GM12878 (cell line): Measurements from ENCODE around the gene CDK3. TPM values are rescaled to one million over a fixed set of nuclear protein-coding genes. Genes with fewer than 3 reads are reported as not detected.

ENCODE experiments used
- ATAC-seq: fragments of 200-7000 bp; cut with Tn5 transposase; 3 replicates; pipeline ENCODE4 v1.9.1; 2020; ENCODE audit warnings: mild to moderate bottlenecking, moderate library complexity
- BruUV-seq: library from RNA; stranded (reverse); fragments of 400-500 nt; replicated peaks from 2 replicates; lab custom pipeline; 2021; lab: Mats Ljungman, UMichigan
- CTCF ChIA-PET: fragments of 300-600 bp; sonication (Branson Sonifier 250); formaldehyde crosslinking; extraction: SDS; loops from one replicate; lab custom pipeline; 2021; ENCODE audit warnings: inconsistent platforms; lab: Yijun Ruan, JAX
- POLR2A ChIA-PET: fragments of 350-600 bp; formaldehyde crosslinking; extraction: SDS; loops from one replicate; lab custom pipeline; 2021; ENCODE audit warnings: inconsistent platforms; lab: Charles Lee
- RAD21 ChIA-PET: fragments of 300-600 bp; sonication (Branson Sonifier 250); formaldehyde crosslinking; loops from one replicate; lab custom pipeline; 2023; ENCODE audit warnings: antibody characterized with exemption; ENCODE audit not compliant: unreplicated experiment; lab: Charles Lee
- SMC1A ChIA-PET: fragments of 300-600 bp; sonication (Branson Sonifier 250); formaldehyde crosslinking; loops from one replicate; lab custom pipeline; 2023; ENCODE audit not compliant: unreplicated experiment, uncharacterized antibody; lab: Charles Lee
- DNase-seq: peaks from one replicate; pipeline ENCODE4 v3.0.0-alpha.2; 2011; ENCODE audit warnings: low read depth, low spot score
- FAIRE-seq: peaks from 3 replicates; lab custom pipeline; 2011; peaks lifted over from hg19 to GRCh38; lab: Jason Lieb, UNC
- H2AFZ ChIP-seq: 2 replicates; pipeline ENCODE4 v1.6.0; 2011; ENCODE audit warnings: low read depth, low read length, control low read depth; ENCODE audit not compliant: control insufficient read depth
- H3K27ac ChIP-seq: 2 replicates; pipeline ENCODE4 v1.5.1; 2011; ENCODE audit warnings: control low read depth; ENCODE audit not compliant: control insufficient read depth, insufficient read depth
- H3K27me3 ChIP-seq, 2 experiments: replicated peaks in 1 of 2; 2 replicates each; pipeline versions ENCODE4 v1.6.0 to v1.6.1; 2011; ENCODE audit warnings: low read length in 1 of 2; ENCODE audit not compliant: control insufficient read depth in 2 of 2, insufficient read depth in 2 of 2
- H3K36me3 ChIP-seq, 2 experiments: 2 replicates each; pipeline ENCODE4 v1.5.1; 2011; ENCODE audit warnings: low read length in 1 of 2; ENCODE audit not compliant: control insufficient read depth in 2 of 2, insufficient read depth in 2 of 2
- H3K4me1 ChIP-seq: 2 replicates; pipeline ENCODE4 v1.6.1; 2011; ENCODE audit warnings: mild to moderate bottlenecking, low read length, moderate library complexity, mixed read lengths; ENCODE audit not compliant: control insufficient read depth, insufficient read depth
- H3K4me2 ChIP-seq: 2 replicates; pipeline ENCODE4 v1.6.0; 2011; ENCODE audit warnings: control low read depth; ENCODE audit not compliant: control insufficient read depth, insufficient read depth
- H3K4me3 ChIP-seq: fragments of 200-600 bp; sonication (generic); 2 replicates; pipeline ENCODE4 v1.5.1; 2016
- H3K79me2 ChIP-seq: 2 replicates; pipeline ENCODE4 v1.6.0; 2011; ENCODE audit warnings: low read length; ENCODE audit not compliant: control insufficient read depth, insufficient read depth
- H3K9ac ChIP-seq: 2 replicates; pipeline ENCODE4 v1.8.0; 2011; ENCODE audit warnings: low read length, control low read depth, mixed read lengths; ENCODE audit not compliant: control insufficient read depth, insufficient read depth
- H3K9me3 ChIP-seq: replicated peaks from 3 replicates; pipeline ENCODE4 v1.5.1; 2011; ENCODE audit warnings: mild to moderate bottlenecking, low read length; ENCODE audit not compliant: control insufficient read depth, insufficient read depth
- H4K20me1 ChIP-seq: 2 replicates; pipeline ENCODE4 v1.6.0; 2011; ENCODE audit not compliant: control insufficient read depth, insufficient read depth
- BCL11A ChIP-seq: IDR thresholded peaks from 2 replicates; pipeline ENCODE4 v1.6.1; 2011; ENCODE audit warnings: low read depth, low read length
- EP300 ChIP-seq, 2 experiments: fragments of 150-350 bp in 1 of 2; IDR thresholded peaks; 2 replicates each; pipeline ENCODE4 v1.6.1; 2011 to 2012; ENCODE audit warnings: low read depth in 2 of 2, low read length in 2 of 2, borderline replicate concordance in 1 of 2, improper control_type of control experiment in 1 of 2, inconsistent platforms in 1 of 2; ENCODE audit not compliant: control insufficient read depth in 1 of 2
- MTA3 ChIP-seq: IDR thresholded peaks from 2 replicates; pipeline ENCODE4 v1.6.1; 2012; ENCODE audit warnings: low read length, inconsistent platforms, borderline replicate concordance
- NBN ChIP-seq: fragments of 450-650 bp; IDR thresholded peaks from 2 replicates; pipeline ENCODE4 v1.6.1; 2016
- SP1 ChIP-seq: IDR thresholded peaks from one replicate; pipeline ENCODE4 v1.6.1; 2011; ENCODE audit warnings: low read depth, low read length
- ZBED1 ChIP-seq: IDR thresholded peaks from 2 replicates; pipeline ENCODE4 v1.6.1; 2016; ENCODE audit warnings: borderline replicate concordance
- WGBS: methylation state at CpG from one replicate; pipeline ENCODE4 v1.1.6; 2016; ENCODE audit warnings: low lambda C conversion rate; ENCODE audit not compliant: insufficient replicate concordance, insufficient coverage; ENCODE audit errors: missing lambda C conversion rate; 5-methylcytosine and 5-hydroxymethylcytosine counted together
- in situ Hi-C: fragments of 300-500 bp; cut with MboI; formaldehyde crosslinking; loops from 9 replicates; pipeline ENCODE4 v1.14.3; 2018; ENCODE audit warnings: mixed read lengths
- intact Hi-C: fragments of 100-400 bp; cut with micrococcal nuclease; formaldehyde crosslinking; loops from one replicate; pipeline ENCODE4 v1.14.2; 2022; ENCODE audit not compliant: unreplicated experiment
- polyA plus RNA-seq, 11 experiments: library from polyadenylated mRNA; depleted of rRNA in 4 of 11; unstranded in 6 of 11; stranded (reverse) in 5 of 11; fragments of >200 nt; fragmentation: Nextera tagmentation in 4 of 11; fragmentation: Illumina TruSeq in 1 of 11; extraction: Ambion mirVana in 4 of 11; extraction: Trizol in 1 of 11; gene quantifications; 1 replicate in 1 of 11; 2 replicates in 10 of 11; pipeline versions ENCODE4 v1.2.1 to v1.2.3, GENCODE V29; 2011 to 2016; ENCODE audit warnings: inconsistent platforms in 2 of 11, missing spikeins in 2 of 11, low read depth in 1 of 11
- total RNA-seq, 4 experiments: library from RNA; depleted of rRNA in 3 of 4; stranded (reverse); fragments of >200 nt in 3 of 4; fragmentation: Illumina TruSeq in 1 of 4; extraction: Trizol in 1 of 4; gene quantifications; 2 replicates each; pipeline versions ENCODE4 v1.2.1 to v1.2.3, GENCODE V29; 2013 to 2021
- TF ChIP-seq, protein P1 (sequence below): fragments of 450-650 bp; IDR thresholded peaks from 2 replicates; pipeline ENCODE4 v1.6.1; 2014; ENCODE audit warnings: mild to moderate bottlenecking
- TF ChIP-seq, protein P2 (sequence below): fragments of 450-650 bp; conservative IDR thresholded peaks from 2 replicates; pipeline ENCODE4 v1.6.1; 2017; ENCODE audit warnings: mild to moderate bottlenecking, moderate library complexity
- TF ChIP-seq, protein P3 (sequence below): IDR thresholded peaks from 2 replicates; pipeline ENCODE4 v1.6.1; 2012; ENCODE audit warnings: improper control_type of control experiment, low read depth, low read length; ENCODE audit not compliant: insufficient replicate concordance
- TF ChIP-seq, protein P4 (sequence below): IDR thresholded peaks from 2 replicates; pipeline ENCODE4 v1.6.1; 2012; ENCODE audit warnings: low read depth, low read length, improper control_type of control experiment
- TF ChIP-seq, protein P5 (sequence below): fragments of 450-650 bp; IDR thresholded peaks from 2 replicates; pipeline ENCODE4 v1.6.1; 2016; ENCODE audit warnings: mild to moderate bottlenecking

Gene CDK3
- total and polyA plus RNA-seq, 10 of the 15 experiments (the other 5 are each of a cell fraction or from before 2014, with no cell fraction given), result 1.1 to 7.1 (median 4.2) TPM

DNA sequence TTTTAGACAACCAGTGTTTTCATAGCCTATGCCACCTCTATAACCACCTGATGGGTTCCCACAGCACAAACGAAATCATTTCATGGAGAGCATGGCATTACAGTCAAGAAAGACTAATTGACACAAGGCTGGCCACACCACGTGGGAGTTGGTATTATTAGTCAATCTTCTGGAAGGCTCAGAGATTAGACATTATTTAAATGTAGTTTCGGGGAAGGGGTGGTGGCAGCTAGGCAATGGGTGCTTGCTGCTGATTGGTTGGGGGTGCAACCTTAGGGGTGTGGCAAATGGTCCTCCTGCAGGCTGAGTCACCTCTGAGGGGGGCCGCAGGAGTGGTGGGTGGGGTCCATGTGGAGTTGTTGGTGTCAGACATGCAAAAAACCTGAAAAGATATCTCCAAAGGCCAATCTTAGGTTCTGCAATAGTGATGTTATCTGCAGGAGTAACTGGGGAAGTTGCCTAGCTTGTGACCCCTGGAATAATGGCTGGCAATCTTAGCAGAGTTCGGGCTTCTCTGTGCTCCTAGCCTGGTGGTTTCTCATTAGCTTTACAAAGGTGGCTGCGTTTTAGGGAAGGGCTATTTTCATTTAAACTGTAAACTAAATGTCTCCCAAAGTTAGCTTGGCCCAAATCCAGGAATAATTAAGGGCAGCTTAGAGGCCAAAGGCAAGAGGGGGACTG is 17.0 kb upstream of the CDK3 start:
- Histone ChIP-seq H3K9ac (no peak overlapping the region), H4K20me1 (no peaks in the 10 kb centered on the region), H3K27ac (no peak overlapping the region), H3K27me3 (no peaks in the 10 kb centered on the region), H3K36me3 (no peaks in the 10 kb centered on the region), H3K9me3 (no peaks in the 10 kb centered on the region), H3K4me1 (peaks cover 6% of the 10 kb centered on the region), H3K4me2 (no peak overlapping the region), H2AFZ (no peak overlapping the region), H3K79me2 (peaks cover 16% of the 10 kb centered on the region), H3K4me3 (no peak overlapping the region)
- POLR2A ChIA-PET, result interaction anchor here (0.7 to 1.9 kb wide), 4 partner anchors 8 to 22 kb away, joined by 3 to 6 read pairs (median 3); no protein-coding TSS in a partner anchor
- FAIRE-seq (no peak), DNase-seq (no peak), ATAC-seq (no peak)
- intact Hi-C loops (no loop called here), in situ Hi-C loops (no loop called here)
- SMC1A ChIA-PET, result interaction anchor here (1.2 kb wide), 2 partner anchors 19 to 22 kb away, joined by 4 to 6 read pairs; no protein-coding TSS in a partner anchor
- RAD21 ChIA-PET, result no interaction called here
- CTCF ChIA-PET, result interaction anchor here (0.9 kb wide), 1 partner anchor 16 kb away, joined by 6 read pairs; the partner anchor contains the start of gene CDK3
- no TSS peak for BruUV-seq
- WGBS, result 51% methylated on average over 6 of the region's 6 CpGs
- TF ChIP-seq MTA3 (no peak), NBN (no peak), SP1 (no peak), ZBED1 (no peak), BCL11A (no peak), EP300 (IDR thresholded peaks at IDR 0.05; ENCODE audit: borderline replicate concordance in 1 of 2, control insufficient read depth in 1 of 2, low read depth in 2 of 2, low read length in 2 of 2) (no peak)
- TF ChIP-seq, protein P1, sequence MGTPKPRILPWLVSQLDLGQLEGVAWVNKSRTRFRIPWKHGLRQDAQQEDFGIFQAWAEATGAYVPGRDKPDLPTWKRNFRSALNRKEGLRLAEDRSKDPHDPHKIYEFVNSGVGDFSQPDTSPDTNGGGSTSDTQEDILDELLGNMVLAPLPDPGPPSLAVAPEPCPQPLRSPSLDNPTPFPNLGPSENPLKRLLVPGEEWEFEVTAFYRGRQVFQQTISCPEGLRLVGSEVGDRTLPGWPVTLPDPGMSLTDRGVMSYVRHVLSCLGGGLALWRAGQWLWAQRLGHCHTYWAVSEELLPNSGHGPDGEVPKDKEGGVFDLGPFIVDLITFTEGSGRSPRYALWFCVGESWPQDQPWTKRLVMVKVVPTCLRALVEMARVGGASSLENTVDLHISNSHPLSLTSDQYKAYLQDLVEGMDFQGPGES, result no peak
- TF ChIP-seq, protein P2, sequence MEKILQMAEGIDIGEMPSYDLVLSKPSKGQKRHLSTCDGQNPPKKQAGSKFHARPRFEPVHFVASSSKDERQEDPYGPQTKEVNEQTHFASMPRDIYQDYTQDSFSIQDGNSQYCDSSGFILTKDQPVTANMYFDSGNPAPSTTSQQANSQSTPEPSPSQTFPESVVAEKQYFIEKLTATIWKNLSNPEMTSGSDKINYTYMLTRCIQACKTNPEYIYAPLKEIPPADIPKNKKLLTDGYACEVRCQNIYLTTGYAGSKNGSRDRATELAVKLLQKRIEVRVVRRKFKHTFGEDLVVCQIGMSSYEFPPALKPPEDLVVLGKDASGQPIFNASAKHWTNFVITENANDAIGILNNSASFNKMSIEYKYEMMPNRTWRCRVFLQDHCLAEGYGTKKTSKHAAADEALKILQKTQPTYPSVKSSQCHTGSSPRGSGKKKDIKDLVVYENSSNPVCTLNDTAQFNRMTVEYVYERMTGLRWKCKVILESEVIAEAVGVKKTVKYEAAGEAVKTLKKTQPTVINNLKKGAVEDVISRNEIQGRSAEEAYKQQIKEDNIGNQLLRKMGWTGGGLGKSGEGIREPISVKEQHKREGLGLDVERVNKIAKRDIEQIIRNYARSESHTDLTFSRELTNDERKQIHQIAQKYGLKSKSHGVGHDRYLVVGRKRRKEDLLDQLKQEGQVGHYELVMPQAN, result no peak
- TF ChIP-seq, protein P3, sequence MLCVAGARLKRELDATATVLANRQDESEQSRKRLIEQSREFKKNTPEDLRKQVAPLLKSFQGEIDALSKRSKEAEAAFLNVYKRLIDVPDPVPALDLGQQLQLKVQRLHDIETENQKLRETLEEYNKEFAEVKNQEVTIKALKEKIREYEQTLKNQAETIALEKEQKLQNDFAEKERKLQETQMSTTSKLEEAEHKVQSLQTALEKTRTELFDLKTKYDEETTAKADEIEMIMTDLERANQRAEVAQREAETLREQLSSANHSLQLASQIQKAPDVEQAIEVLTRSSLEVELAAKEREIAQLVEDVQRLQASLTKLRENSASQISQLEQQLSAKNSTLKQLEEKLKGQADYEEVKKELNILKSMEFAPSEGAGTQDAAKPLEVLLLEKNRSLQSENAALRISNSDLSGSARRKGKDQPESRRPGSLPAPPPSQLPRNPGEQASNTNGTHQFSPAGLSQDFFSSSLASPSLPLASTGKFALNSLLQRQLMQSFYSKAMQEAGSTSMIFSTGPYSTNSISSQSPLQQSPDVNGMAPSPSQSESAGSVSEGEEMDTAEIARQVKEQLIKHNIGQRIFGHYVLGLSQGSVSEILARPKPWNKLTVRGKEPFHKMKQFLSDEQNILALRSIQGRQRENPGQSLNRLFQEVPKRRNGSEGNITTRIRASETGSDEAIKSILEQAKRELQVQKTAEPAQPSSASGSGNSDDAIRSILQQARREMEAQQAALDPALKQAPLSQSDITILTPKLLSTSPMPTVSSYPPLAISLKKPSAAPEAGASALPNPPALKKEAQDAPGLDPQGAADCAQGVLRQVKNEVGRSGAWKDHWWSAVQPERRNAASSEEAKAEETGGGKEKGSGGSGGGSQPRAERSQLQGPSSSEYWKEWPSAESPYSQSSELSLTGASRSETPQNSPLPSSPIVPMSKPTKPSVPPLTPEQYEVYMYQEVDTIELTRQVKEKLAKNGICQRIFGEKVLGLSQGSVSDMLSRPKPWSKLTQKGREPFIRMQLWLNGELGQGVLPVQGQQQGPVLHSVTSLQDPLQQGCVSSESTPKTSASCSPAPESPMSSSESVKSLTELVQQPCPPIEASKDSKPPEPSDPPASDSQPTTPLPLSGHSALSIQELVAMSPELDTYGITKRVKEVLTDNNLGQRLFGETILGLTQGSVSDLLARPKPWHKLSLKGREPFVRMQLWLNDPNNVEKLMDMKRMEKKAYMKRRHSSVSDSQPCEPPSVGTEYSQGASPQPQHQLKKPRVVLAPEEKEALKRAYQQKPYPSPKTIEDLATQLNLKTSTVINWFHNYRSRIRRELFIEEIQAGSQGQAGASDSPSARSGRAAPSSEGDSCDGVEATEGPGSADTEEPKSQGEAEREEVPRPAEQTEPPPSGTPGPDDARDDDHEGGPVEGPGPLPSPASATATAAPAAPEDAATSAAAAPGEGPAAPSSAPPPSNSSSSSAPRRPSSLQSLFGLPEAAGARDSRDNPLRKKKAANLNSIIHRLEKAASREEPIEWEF, result no peak
- TF ChIP-seq, protein P4, sequence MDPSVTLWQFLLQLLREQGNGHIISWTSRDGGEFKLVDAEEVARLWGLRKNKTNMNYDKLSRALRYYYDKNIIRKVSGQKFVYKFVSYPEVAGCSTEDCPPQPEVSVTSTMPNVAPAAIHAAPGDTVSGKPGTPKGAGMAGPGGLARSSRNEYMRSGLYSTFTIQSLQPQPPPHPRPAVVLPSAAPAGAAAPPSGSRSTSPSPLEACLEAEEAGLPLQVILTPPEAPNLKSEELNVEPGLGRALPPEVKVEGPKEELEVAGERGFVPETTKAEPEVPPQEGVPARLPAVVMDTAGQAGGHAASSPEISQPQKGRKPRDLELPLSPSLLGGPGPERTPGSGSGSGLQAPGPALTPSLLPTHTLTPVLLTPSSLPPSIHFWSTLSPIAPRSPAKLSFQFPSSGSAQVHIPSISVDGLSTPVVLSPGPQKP, result no peak
- TF ChIP-seq, protein P5, sequence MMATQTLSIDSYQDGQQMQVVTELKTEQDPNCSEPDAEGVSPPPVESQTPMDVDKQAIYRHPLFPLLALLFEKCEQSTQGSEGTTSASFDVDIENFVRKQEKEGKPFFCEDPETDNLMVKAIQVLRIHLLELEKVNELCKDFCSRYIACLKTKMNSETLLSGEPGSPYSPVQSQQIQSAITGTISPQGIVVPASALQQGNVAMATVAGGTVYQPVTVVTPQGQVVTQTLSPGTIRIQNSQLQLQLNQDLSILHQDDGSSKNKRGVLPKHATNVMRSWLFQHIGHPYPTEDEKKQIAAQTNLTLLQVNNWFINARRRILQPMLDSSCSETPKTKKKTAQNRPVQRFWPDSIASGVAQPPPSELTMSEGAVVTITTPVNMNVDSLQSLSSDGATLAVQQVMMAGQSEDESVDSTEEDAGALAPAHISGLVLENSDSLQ, result no peak
